ENCODE results near the gene FSD2. TPM values are rescaled to one million over a fixed set of nuclear protein-coding genes. Genes with fewer than 3 reads are reported as not detected.

FSD2 gene
- total RNA-seq, 1 experiment from 2014 or later: not detected

GRCh38 chr15:82748315-82748714 lies 57.6 kb downstream of the FSD2 start:
- DNase-seq: no peak
- ChIA-PET CTCF (no interaction called here), POLR2A (ENCODE audit: unreplicated experiment) (no interaction called here)
- H3K9me3 ChIP-seq (ENCODE audit: insufficient read depth, low read depth): no peaks in the 10 kb centered on the region
- no TSS peak for BruUV-seq (replicated peaks)
- intact Hi-C loops (cut with micrococcal nuclease; ENCODE audit: unreplicated experiment): no loop called here
- H3K4me3 ChIP-seq: no peak overlapping the region
- peaks cover 29% of the 10 kb centered on the region for H3K79me2 ChIP-seq (ENCODE audit: low read depth)
- H3K4me2 ChIP-seq: no peak overlapping the region
- peaks cover 7% of the 10 kb centered on the region; the same call in 1 of the 2 replicates for H3K36me3 ChIP-seq (ENCODE audit: low read depth)
- no peak for TF ChIP-seq CTCF (conservative IDR thresholded peaks at IDR 0.05)
- TF ChIP-seq EZH2 (IDR thresholded peaks at IDR 0.05; ENCODE audit: low read depth): no peak
- H2AFZ ChIP-seq: no peak overlapping the region
- peaks cover 24% of the 10 kb centered on the region for H3F3A ChIP-seq (ENCODE audit: insufficient read depth, low read depth)
- H3K27ac ChIP-seq: no peak overlapping the region
- H3K9me2 ChIP-seq (ENCODE audit: insufficient read depth): no peaks in the 10 kb centered on the region
- H3K4me1 ChIP-seq (replicated peaks; ENCODE audit: insufficient read depth): peaks cover 25% of the 10 kb centered on the region
- peaks cover 6% of the 10 kb centered on the region for H4K20me1 ChIP-seq (ENCODE audit: insufficient read depth)
- H3K27me3 ChIP-seq (ENCODE audit: insufficient read depth, low read depth): no peaks in the 10 kb centered on the region

- CTCF ChIA-PET: no interaction called here
- no peaks in the 10 kb centered on the region for H3K9me3 ChIP-seq (ENCODE audit: insufficient read depth, low read depth)
- H4K20me1 ChIP-seq (ENCODE audit: insufficient read depth): no peaks in the 10 kb centered on the region
- H2AFZ ChIP-seq: no peak overlapping the region
- no peak overlapping the region for H3K27ac ChIP-seq
- no peaks in the 10 kb centered on the region for H3K27me3 ChIP-seq (ENCODE audit: insufficient read depth, low read depth)
- peaks cover 10% of the 10 kb centered on the region for H3F3A ChIP-seq (ENCODE audit: insufficient read depth, low read depth)
- H3K36me3 ChIP-seq (ENCODE audit: low read depth): no peaks in the 10 kb centered on the region
- intact Hi-C loops (cut with micrococcal nuclease; ENCODE audit: unreplicated experiment): no loop called here
- no TSS peak for BruUV-seq (replicated peaks)
- H3K9me2 ChIP-seq (ENCODE audit: insufficient read depth): no peaks in the 10 kb centered on the region
- DNase-seq: no peak
- TF ChIP-seq EZH2 (IDR thresholded peaks at IDR 0.05; ENCODE audit: low read depth) (no peak), CTCF (conservative IDR thresholded peaks at IDR 0.05) (no peak)
- H3K4me2 ChIP-seq: no peak overlapping the region
- H3K79me2 ChIP-seq (ENCODE audit: low read depth): no peaks in the 10 kb centered on the region
- H3K4me3 ChIP-seq: no peak overlapping the region
- POLR2A ChIA-PET (ENCODE audit: unreplicated experiment): no interaction called here
- peaks cover 11% of the 10 kb centered on the region for H3K4me1 ChIP-seq (replicated peaks; ENCODE audit: insufficient read depth)
Observed at GRCh38 chr15:82743810-82744209, 62.1 kb downstream of the FSD2 start.

- Histone ChIP-seq H3K36me3 (ENCODE audit: low read depth) (no peaks in the 10 kb centered on the region), H3K9me3 (ENCODE audit: insufficient read depth, low read depth) (no peaks in the 10 kb centered on the region), H3K4me3 (no peak overlapping the region), H3F3A (ENCODE audit: insufficient read depth, low read depth) (no peaks in the 10 kb centered on the region; the same call in 1 of the 2 replicates), H2AFZ (no peak overlapping the region), H3K27ac (no peak overlapping the region), H3K79me2 (ENCODE audit: low read depth) (no peaks in the 10 kb centered on the region), H3K4me1 (replicated peaks; ENCODE audit: insufficient read depth) (peaks cover 9% of the 10 kb centered on the region), H3K4me2 (no peak overlapping the region), H3K27me3 (ENCODE audit: insufficient read depth, low read depth) (no peaks in the 10 kb centered on the region), H4K20me1 (ENCODE audit: insufficient read depth) (no peaks in the 10 kb centered on the region), H3K9me2 (ENCODE audit: insufficient read depth) (no peaks in the 10 kb centered on the region)
- intact Hi-C loops (cut with micrococcal nuclease; ENCODE audit: unreplicated experiment): no loop called here
- TF ChIP-seq EZH2 (IDR thresholded peaks at IDR 0.05; ENCODE audit: low read depth): no peak
- no peak for TF ChIP-seq CTCF (conservative IDR thresholded peaks at IDR 0.05)
- no TSS peak for BruUV-seq (replicated peaks)
- CTCF ChIA-PET: no interaction called here
- no peak for DNase-seq
- POLR2A ChIA-PET (ENCODE audit: unreplicated experiment): no interaction called here
Observed at GRCh38 chr15:82742134-82742533, 63.7 kb downstream of the FSD2 start.
